ENCODE results near the gene LGR6.
"Not testable (repeated sequence)": the region's sequence is repeated elsewhere in the genome, so short reads cannot be mapped to it uniquely, and the experiment has no call there.

Gene LGR6

GRCh38 chr1:202247837-202248795 is 54.5 kb downstream of the LGR6 start:
- no peak for DNase-seq

GRCh38 chr1:202248861-202249260 is 55.3 kb downstream of the LGR6 start:
- DNase-seq: no peak

DNA sequence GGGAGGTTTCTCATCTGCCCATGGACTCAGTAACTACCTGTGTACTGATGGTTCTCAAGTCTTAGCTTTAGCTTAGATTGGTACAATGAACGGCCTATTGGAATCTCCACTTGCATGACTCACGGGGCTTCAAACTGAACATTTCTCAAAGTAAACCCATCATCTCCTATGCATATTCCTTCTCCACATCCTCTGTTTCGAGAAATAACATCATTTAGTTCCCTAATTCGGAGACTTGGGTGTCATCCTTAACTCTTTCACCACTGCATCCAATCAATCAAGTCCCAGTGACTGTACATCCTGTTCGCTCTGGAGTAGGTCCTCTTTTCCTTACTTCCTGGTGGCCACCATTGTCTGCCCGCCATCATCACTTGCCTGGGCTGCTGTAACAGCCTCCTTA is 55.8 kb downstream of the LGR6 start:
- DNase-seq: no peak

DNA sequence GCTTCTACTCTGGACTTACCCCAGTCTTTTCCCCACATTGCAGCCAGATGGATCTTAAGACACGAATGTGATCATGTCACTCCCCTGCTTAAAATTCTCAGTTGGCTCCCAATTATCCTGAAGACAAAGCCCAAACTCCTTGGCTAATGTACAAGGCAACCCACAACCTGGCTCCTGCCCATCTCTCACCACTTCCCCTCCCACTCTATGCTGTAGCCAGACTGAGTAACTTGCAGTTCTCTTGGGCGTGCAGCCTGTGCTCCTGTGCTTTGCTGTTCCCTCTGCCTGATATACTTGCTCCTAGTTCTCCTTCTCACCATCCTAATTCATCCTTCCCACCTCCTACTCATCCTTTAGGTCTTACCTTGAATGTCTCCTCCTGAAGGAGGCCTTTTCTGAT is 56.2 kb downstream of the LGR6 start:
- no peak for DNase-seq

DNA sequence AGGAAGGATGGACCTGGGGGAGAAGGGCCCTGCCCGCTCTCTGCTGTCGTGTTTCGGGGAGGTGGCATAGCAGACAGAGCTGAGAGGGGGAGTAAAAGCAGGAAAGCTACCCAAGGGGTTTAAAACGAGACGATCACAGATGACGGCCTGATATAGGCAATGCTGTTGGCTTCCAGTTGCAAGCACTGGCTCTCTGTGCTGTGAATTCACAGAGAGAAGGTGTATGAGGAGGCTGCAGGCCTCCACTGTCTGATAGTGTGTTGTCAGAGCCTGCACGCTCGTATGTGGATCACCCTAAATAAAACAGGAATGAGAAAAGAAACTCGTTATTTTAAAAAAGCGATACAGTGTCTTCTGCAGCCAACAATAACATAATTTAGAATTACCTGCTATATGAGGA is 57.4 kb downstream of the LGR6 start:
- DNase-seq: no peak

- no peak for DNase-seq
These were observed 58.0 kb downstream of the LGR6 start for GRCh38 chr1:202251424-202252256.

GRCh38 chr1:202252271-202252670 is 58.7 kb downstream of the LGR6 start:
- no peak for DNase-seq

- no peak for DNase-seq
These were observed 61.1 kb downstream of the LGR6 start for GRCh38 chr1:202254454-202255252.

DNA sequence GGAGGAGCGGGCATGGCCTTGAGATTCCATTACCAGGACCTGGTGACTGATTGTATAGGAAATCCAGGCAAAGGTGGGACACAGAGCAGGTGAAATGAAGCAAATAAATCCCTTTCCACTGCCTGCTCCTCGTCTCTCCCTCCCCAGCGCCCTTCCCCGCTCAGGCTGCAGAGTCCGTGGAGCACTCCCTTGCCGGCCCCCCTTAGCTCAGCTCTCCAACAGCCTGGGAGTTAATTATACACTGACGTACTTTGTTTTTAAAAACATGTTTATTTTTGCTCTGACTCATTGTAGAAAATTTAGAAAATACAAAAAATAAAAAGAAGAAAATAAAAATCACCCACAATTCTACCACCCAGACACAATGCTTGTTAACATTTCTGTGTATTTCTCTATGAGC is 61.7 kb downstream of the LGR6 start:
- no peak for DNase-seq

GRCh38 chr1:202259705-202260104 is 66.1 kb downstream of the LGR6 start:
- no peak for DNase-seq

DNA sequence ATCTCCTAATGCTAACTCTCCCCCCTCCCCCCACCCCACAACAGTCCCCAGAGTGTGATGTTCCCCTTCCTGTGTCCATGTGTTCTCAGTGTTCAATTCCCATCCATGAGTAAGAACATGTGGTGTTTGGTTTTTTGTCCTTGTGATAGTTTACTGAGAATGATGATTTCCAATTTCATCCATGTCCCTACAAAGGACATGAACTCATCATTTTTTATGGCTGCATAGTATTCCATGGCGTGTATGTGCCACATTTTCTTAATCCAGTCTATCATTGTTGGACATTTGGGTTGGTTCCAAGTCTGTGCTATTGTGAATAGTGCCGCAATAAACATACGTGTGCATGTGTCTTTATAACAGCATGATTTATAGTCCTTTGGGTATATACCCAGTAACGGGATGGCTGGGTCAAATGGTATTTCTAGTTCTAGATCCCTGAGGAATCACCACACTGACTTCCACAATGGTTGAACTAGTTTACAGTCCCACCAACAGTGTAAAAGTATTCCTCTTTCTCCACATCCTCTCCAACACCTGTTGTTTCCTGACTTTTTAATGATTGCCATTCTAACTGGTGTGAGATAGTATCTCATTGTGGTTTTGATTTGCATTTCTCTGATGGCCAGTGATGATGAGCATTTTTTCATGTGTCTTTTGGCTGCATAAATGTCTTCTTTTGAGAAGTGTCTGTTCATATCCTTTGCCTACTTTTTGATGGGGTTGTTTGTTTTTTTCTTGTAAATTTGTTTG is 67.8 kb downstream of the LGR6 start:
- DNase-seq: not testable (repeated sequence)

GRCh38 chr1:202263628-202264027 is 70.0 kb downstream of the LGR6 start:
- DNase-seq: no peak

GRCh38 chr1:202264300-202264699 is 70.7 kb downstream of the LGR6 start:
- DNase-seq: no peak

GRCh38 chr1:202264726-202265125 is 71.1 kb downstream of the LGR6 start:
- DNase-seq: no peak

- no peak for DNase-seq
These were observed 72.6 kb downstream of the LGR6 start for GRCh38 chr1:202266061-202266765.

DNA sequence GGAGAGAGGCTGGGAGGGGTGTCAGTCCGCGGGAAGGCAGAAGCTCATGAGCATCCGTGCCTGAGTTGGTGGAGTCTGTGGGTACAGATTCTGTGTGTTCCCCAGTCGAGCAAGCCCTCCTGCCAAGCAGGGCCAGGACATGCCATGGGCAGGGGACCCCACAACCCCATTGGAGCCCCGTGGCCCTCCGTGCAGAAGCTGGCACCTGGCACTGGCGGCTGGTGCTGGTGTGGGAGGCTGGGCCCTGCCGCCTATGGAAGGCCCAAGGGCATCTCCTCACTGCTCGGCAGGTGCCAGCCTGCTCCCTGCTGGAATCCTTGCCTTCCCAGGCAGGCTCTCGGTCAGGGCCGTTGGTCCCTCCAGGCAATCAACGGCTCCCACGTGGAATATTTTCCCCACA is 74.4 kb downstream of the LGR6 start:
- DNase-seq: no peak

- no peak for DNase-seq
These were observed 75.2 kb downstream of the LGR6 start for GRCh38 chr1:202268817-202269216.

DNA sequence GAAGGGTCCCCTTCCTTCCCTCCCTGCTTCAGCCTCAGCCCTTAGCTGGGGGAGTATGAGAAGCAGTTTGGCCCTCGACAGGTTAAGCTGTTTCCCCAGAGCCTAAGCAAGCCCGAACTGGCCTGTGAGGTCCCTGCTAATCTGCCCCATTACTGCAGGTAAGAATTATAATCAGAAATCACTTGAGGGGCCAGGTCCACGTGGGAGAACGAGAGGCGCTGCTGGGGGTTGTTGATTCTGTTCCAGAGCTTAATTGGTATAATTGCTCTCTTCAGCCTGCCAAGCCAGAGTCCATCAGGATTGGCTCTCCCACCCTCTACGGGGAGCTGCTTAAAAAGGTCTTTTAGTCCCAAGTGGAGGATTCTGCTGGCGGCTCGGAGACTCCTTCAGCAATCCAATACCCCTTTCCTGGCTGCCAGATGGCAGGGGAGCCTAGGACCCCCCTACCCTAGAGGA is 77.3 kb downstream of the LGR6 start:
- no peak for DNase-seq

GRCh38 chr1:202272103-202272845 is 78.7 kb downstream of the LGR6 start:
- no peak for DNase-seq

DNA sequence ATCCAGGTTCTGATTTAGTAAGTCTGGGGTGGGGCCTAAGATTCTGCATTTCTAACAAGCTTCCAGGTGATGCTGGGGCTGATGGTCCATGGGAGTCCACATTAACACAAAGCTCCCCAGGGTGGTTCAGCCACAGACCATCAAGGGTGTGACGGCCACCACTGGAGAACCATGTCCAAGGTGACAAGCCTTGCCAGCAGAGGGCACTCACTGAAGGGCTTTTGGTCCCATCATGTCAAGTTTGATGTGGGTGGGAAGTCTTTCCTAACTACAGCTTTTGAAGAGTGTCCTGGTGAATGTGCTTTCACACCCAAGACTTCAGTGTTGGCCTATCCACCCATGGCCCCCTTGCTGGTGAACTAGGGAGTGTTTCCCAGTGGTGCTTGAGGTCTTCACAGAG is 81.0 kb downstream of the LGR6 start:
- DNase-seq: peak; percentile 22

All from stimulated activated CD4-positive, alpha-beta T cell treated with anti-CD3 and anti-CD28 coated beads, Interleukin-4, amount 100 ng/mL, for 1 hour (primary cell).